IMR-90 (cell line): ENCODE results near the gene VPS26B. TPM values are rescaled to one million over a fixed set of nuclear protein-coding genes. Genes with fewer than 3 reads are reported as not detected.

Experiments
- ATAC-seq: fragments of 200-7000 bp; cut with Tn5 transposase; 2 replicates; pipeline ENCODE4 v1.9.1; 2020; ENCODE audit warnings: low read depth, mild to moderate bottlenecking, moderate library complexity
- BruUV-seq: library from RNA; stranded (reverse); fragments of 400-500 nt; replicated peaks from 2 replicates; lab custom pipeline; 2021; lab: Mats Ljungman, UMichigan
- CTCF ChIA-PET: fragments of 300-600 bp; formaldehyde crosslinking; extraction: SDS; loops from one replicate; lab custom pipeline; 2021; ENCODE audit warnings: antibody characterized with exemption; lab: Yijun Ruan, JAX
- POLR2A ChIA-PET: fragments of 300-600 bp; sonication (Branson Sonifier 250); formaldehyde crosslinking; loops from one replicate; lab custom pipeline; 2022; ENCODE audit warnings: antibody characterized with exemption; ENCODE audit not compliant: unreplicated experiment; lab: Charles Lee
- DNase-seq: peaks from one replicate; pipeline ENCODE4 v3.0.0; 2013
- H2AFZ ChIP-seq: replicated peaks from 2 replicates; pipeline ENCODE3; 2013; ENCODE audit warnings: low read length, mild to moderate bottlenecking; ENCODE audit not compliant: poor library complexity
- H2AK5ac ChIP-seq: 2 replicates; pipeline ENCODE4 v1.6.1; 2013; ENCODE audit warnings: low read depth, low read length, inconsistent platforms
- H2AK9ac ChIP-seq: replicated peaks from 2 replicates; pipeline ENCODE3; 2013; ENCODE audit warnings: mild to moderate bottlenecking, low read depth, low read length, moderate library complexity; ENCODE audit not compliant: poor library complexity
- H2BK120ac ChIP-seq: 2 replicates; pipeline ENCODE4 v1.6.1; 2013; ENCODE audit warnings: low read depth, low read length, inconsistent platforms
- H2BK15ac ChIP-seq: 3 replicates; pipeline ENCODE4 v1.6.1; 2013; ENCODE audit warnings: low read depth, low read length, inconsistent platforms
- H2BK20ac ChIP-seq: 2 replicates; pipeline ENCODE4 v1.6.1; 2013; ENCODE audit warnings: low read depth, mild to moderate bottlenecking, inconsistent platforms, low read length, moderate library complexity
- H2BK5ac ChIP-seq: 2 replicates; pipeline ENCODE4 v1.6.1; 2013; ENCODE audit warnings: mild to moderate bottlenecking, low read depth, low read length, inconsistent platforms; ENCODE audit not compliant: poor library complexity, severe bottlenecking
- H3K14ac ChIP-seq: replicated peaks from 2 replicates; pipeline ENCODE4 v1.6.1; 2013; ENCODE audit warnings: low read depth, low read length, inconsistent platforms
- H3K18ac ChIP-seq: 2 replicates; pipeline ENCODE4 v1.6.1; 2013; ENCODE audit warnings: low read depth, low read length, control low read depth
- H3K23ac ChIP-seq: 2 replicates; pipeline ENCODE4 v1.6.1; 2013; ENCODE audit warnings: low read depth, low read length, inconsistent platforms
- H3K27ac ChIP-seq: 2 replicates; pipeline ENCODE4 v1.5.1; 2013; ENCODE audit warnings: mild to moderate bottlenecking, control low read depth, low read length; ENCODE audit not compliant: insufficient read depth
- H3K27me3 ChIP-seq: 2 replicates; pipeline ENCODE4 v1.6.1; 2013; ENCODE audit warnings: low read length; ENCODE audit not compliant: control insufficient read depth, insufficient read depth
- H3K36me3 ChIP-seq: 2 replicates; pipeline ENCODE4 v1.6.1; 2013; ENCODE audit warnings: low read length, mixed read lengths; ENCODE audit not compliant: control insufficient read depth, insufficient read depth
- H3K4ac ChIP-seq: 2 replicates; pipeline ENCODE4 v1.6.1; 2013; ENCODE audit warnings: low read depth, low read length, inconsistent platforms
- H3K4me1 ChIP-seq: 2 replicates; pipeline ENCODE4 v1.6.1; 2013; ENCODE audit warnings: low read length, mixed read lengths; ENCODE audit not compliant: control insufficient read depth, insufficient read depth
- H3K4me2 ChIP-seq: 2 replicates; pipeline ENCODE4 v1.6.1; 2013; ENCODE audit warnings: low read depth, mild to moderate bottlenecking, control low read depth, low read length, moderate library complexity
- H3K4me3 ChIP-seq: 2 replicates; pipeline ENCODE4 v1.5.1; 2013; ENCODE audit warnings: low read depth, mild to moderate bottlenecking, control low read depth, low read length, moderate library complexity; ENCODE audit not compliant: insufficient read depth
- H3K56ac ChIP-seq: 2 replicates; pipeline ENCODE4 v1.6.1; 2013; ENCODE audit warnings: low read length, inconsistent platforms; ENCODE audit not compliant: insufficient read depth; ENCODE audit errors: extremely low read depth
- H3K79me1 ChIP-seq, 2 experiments: 2 replicates each; pipeline ENCODE4 v1.6.1; 2013; ENCODE audit warnings: low read length in 2 of 2, inconsistent platforms in 1 of 2, low read depth in 1 of 2
- H3K9ac ChIP-seq: 2 replicates; pipeline ENCODE4 v1.6.1; 2013; ENCODE audit warnings: low read depth, low read length, control low read depth
- H3K9me1 ChIP-seq: 2 replicates; pipeline ENCODE4 v1.6.1; 2013; ENCODE audit warnings: low read length, inconsistent platforms; ENCODE audit not compliant: insufficient read depth
- H3K9me3 ChIP-seq: 2 replicates; pipeline ENCODE4 v1.6.1; 2013; ENCODE audit warnings: low read length; ENCODE audit not compliant: control insufficient read depth, insufficient read depth
- H4K20me1 ChIP-seq: 2 replicates; pipeline ENCODE4 v1.6.1; 2013; ENCODE audit warnings: low read length, inconsistent platforms; ENCODE audit not compliant: insufficient read depth
- H4K5ac ChIP-seq: 2 replicates; pipeline ENCODE4 v1.6.1; 2013; ENCODE audit warnings: mild to moderate bottlenecking, low read depth, low read length, control low read depth
- H4K8ac ChIP-seq, 2 experiments: 2 replicates each; pipeline ENCODE4 v1.6.1; 2013; ENCODE audit warnings: low read depth in 2 of 2, low read length in 2 of 2, control low read depth in 1 of 2, inconsistent platforms in 1 of 2
- H4K91ac ChIP-seq: 2 replicates; pipeline ENCODE4 v1.6.1; 2013; ENCODE audit warnings: low read depth, low read length, inconsistent platforms; ENCODE audit not compliant: insufficient read depth
- CEBPB ChIP-seq: IDR thresholded peaks from 2 replicates; pipeline ENCODE4 v1.6.1; 2012; ENCODE audit warnings: low read depth, low read length, improper control_type of control experiment
- CHD1 ChIP-seq: IDR thresholded peaks from 2 replicates; pipeline ENCODE4 v1.6.1; 2012; ENCODE audit warnings: low read depth, low read length, improper control_type of control experiment
- ELK1 ChIP-seq: fragments of 150-350 bp; IDR thresholded peaks from 2 replicates; pipeline ENCODE4 v1.6.1; 2016; ENCODE audit warnings: low read depth, mild to moderate bottlenecking, low read length, moderate library complexity, borderline replicate concordance
- MAZ ChIP-seq: IDR thresholded peaks from 2 replicates; pipeline ENCODE4 v1.6.1; 2012; ENCODE audit warnings: low read depth, mild to moderate bottlenecking, low read length, improper control_type of control experiment, moderate library complexity, borderline replicate concordance
- MXI1 ChIP-seq: IDR thresholded peaks from 2 replicates; pipeline ENCODE4 v1.6.1; 2012; ENCODE audit warnings: low read depth, mild to moderate bottlenecking, low read length, moderate library complexity, borderline replicate concordance
- NFE2L2 ChIP-seq: fragments of 150-350 bp; IDR thresholded peaks from 2 replicates; pipeline ENCODE4 v1.6.1; 2016; ENCODE audit warnings: low read depth, mild to moderate bottlenecking, low read length
- SMC3 ChIP-seq: fragments of 150-350 bp; IDR thresholded peaks from 2 replicates; pipeline ENCODE4 v1.6.1; 2016; ENCODE audit warnings: low read depth, mild to moderate bottlenecking, antibody characterized with exemption, low read length, moderate library complexity
- WGBS, 2 experiments: methylation state at CpG; one replicate each; pipeline versions ENCODE4 v1.1.5 to v1.1.7; 2013; ENCODE audit warnings: missing lambda C conversion rate in 2 of 2; ENCODE audit not compliant: insufficient read length in 1 of 2; ENCODE audit errors: extremely low coverage in 2 of 2; 5-methylcytosine and 5-hydroxymethylcytosine counted together
- dilution Hi-C: fragments of 300-500 bp; cut with HindIII; formaldehyde crosslinking; loops from one replicate; pipeline ENCODE4 v1.14.3; 2018; ENCODE audit warnings: low sequenced_read_pairs; ENCODE audit not compliant: unreplicated experiment
- in situ Hi-C: fragments of 300-500 bp; cut with MboI; formaldehyde crosslinking; loops from 3 replicates; pipeline ENCODE4 v1.14.3; 2019; ENCODE audit warnings: low sequenced_read_pairs, inconsistent platforms, mixed read lengths
- intact Hi-C: fragments of 100-400 bp; cut with micrococcal nuclease; formaldehyde crosslinking; loops from 2 replicates; pipeline ENCODE4 v1.10.0; 2022
- polyA plus RNA-seq, 3 experiments: library from polyadenylated mRNA; depleted of rRNA; stranded (reverse); fragments of >200 nt; gene quantifications; 2 replicates each; pipeline ENCODE4 v1.2.3, GENCODE V29; 2012; ENCODE audit warnings: low replicate concordance in 1 of 3
- total RNA-seq: library from RNA; depleted of rRNA; stranded (reverse); fragments of >200 nt; gene quantifications from 2 replicates; pipeline ENCODE4 v1.2.3, GENCODE V29; 2012

Gene VPS26B
- total and polyA plus RNA-seq, 2 of the 4 experiments (the other 2 are of a cell fraction) = 41.6 to 51.1 TPM

GRCh38 chr11:134229126-134229790 is 4.8 kb downstream of the VPS26B start:
- DNase-seq (no peak), ATAC-seq (no peak)
- TF ChIP-seq SMC3 (no peak), CEBPB (no peak), ELK1 (no peak), MXI1 (no peak), MAZ (no peak), CHD1 (no peak), NFE2L2 (no peak)
- Histone ChIP-seq H3K4me2 (no peak overlapping the region), H3K36me3 (peaks cover 2% of the 10 kb centered on the region; the same call in 1 of the 2 replicates), H3K9ac (no peak overlapping the region), H2BK15ac (no peak overlapping the region), H4K20me1 (peaks cover 41% of the 10 kb centered on the region), H2AFZ (no peak overlapping the region), H3K23ac (no peak overlapping the region), H3K9me1 (peaks cover 18% of the 10 kb centered on the region), H3K27ac (no peak overlapping the region), H3K4ac (no peak overlapping the region), H2BK5ac (no peak overlapping the region), H4K91ac (no peak overlapping the region), H2AK5ac (no peak overlapping the region), H2AK9ac (no peak overlapping the region), H3K4me3 (no peak overlapping the region), H3K4me1 (peaks cover 2% of the 10 kb centered on the region; the same call in 1 of the 2 replicates), H3K14ac (no peak overlapping the region), H3K9me3 (no peaks in the 10 kb centered on the region), H3K56ac (no peak overlapping the region), H3K18ac (no peak overlapping the region), H3K79me1 (peaks cover 20 to 74% of the 10 kb centered on the region in 2 experiments), H3K27me3 (no peaks in the 10 kb centered on the region), H2BK120ac (no peak overlapping the region), H4K8ac (no peak overlapping the region), H4K5ac (no peak overlapping the region), H2BK20ac (no peak overlapping the region)
- CTCF ChIA-PET = no interaction called here
- POLR2A ChIA-PET = no interaction called here
- no TSS peak for BruUV-seq
- intact Hi-C loops (loop anchor here (10.0 kb wide), 2 partner anchors 184 to 304 kb away; no protein-coding TSS in a partner anchor), in situ Hi-C loops (no loop called here), dilution Hi-C loops (no loop called here)
- 91% methylated on average over 3 of the region's 6 CpGs; no CpG with 5 or more reads in 1 of the 2 experiments for WGBS, 2 experiments
